GM19395 (cell line): ENCODE measurements around the gene RCCD1.

Experiments
- ATAC-seq: cut with Tn5 transposase; IDR thresholded peaks from one replicate; pipeline ENCODE4 v1.9.1; 2021; ENCODE audit warnings: mild to moderate bottlenecking, moderate library complexity; ENCODE audit not compliant: unreplicated experiment

The RCCD1 gene

DNA sequence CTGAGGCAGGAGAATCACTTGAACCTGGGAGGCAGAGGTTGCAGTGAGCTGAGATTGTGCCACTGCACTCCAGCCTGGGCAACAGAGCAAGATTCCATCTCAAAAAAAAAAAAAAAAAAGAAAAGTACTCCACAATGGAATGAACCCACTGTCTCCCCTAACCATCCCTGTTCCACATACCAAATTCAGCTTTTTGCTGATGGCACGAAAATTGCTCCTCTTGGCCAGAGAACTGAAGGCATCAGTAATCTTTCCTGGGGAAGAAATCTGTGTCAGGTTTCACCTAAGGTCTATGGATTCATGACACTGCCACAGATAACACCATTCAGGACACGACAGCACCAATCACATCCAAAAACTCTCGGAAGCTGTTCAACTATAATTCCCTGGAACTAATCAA is 46.5 kb downstream of the RCCD1 start:
- no peak for ATAC-seq

DNA sequence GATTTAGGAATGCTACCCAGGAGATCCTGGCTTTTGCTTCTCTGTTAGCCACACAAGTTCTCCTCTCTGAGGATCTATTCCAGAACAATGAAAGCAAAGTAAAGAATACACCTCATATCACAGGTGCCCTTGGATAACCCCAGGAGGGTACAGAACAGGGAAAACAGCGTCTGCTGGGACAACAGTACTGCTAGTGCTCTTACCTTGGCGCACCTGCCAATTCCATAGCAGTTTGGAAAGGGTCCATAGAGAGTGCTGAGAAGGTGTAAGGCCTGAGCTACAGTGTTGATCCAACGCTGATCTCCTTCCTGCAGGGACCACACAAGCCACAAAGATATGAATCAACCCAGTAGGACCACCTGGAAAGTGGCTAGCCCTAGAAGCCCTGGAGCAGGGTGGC is 52.6 kb downstream of the RCCD1 start:
- ATAC-seq: no peak
